HG03521 (cell line): ENCODE data around the gene VASP.

Experiments used
- ATAC-seq: cut with Tn5 transposase; IDR thresholded peaks from one replicate; pipeline ENCODE4 v1.9.1; 2021; ENCODE audit warnings: mild to moderate bottlenecking, moderate library complexity; ENCODE audit not compliant: unreplicated experiment

Gene VASP

GRCh38 chr19:45547965-45548609 lies 40.8 kb downstream of the VASP start:
- ATAC-seq: no peak

DNA sequence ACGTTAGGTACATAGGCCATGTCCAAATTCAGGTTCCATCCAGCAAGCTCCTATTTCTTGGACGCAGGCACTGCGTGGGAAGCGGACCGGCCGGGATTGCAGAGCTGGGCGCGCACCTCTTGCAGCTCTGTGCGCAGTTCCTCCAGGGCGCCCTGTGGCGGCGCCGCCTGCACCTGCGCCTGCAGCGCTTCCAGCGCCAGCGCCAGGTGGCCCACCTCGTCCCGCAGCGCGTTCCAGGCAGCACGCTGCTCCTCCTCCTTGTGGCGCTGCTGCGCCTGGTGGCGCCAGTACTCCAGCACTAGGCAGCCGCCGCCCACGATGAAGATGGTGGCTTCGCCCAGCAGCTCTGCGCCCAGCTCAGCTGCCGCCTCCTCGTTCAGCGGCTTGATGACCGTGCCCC lies 46.2 kb downstream of the VASP start:
- ATAC-seq: no peak

DNA sequence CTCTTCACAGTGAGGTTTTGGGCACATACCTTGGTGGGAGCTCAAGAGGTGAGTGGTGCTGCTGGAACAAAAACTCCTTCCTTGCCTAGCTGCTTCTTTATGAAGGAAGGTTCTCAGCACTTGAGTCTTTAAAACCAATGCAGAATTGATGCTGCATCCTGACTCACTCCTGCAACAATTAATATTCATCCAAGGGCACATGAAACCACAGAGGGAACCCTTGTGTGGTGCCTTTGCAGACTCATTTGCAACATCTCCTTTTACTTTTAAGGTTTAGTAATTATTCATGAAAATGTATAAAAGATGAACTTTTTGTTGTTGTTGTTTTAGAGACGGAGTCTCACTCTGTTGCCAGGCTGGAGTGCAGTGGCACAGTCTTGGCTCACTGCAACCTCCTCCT lies 47.2 kb downstream of the VASP start:
- ATAC-seq: no peak

DNA sequence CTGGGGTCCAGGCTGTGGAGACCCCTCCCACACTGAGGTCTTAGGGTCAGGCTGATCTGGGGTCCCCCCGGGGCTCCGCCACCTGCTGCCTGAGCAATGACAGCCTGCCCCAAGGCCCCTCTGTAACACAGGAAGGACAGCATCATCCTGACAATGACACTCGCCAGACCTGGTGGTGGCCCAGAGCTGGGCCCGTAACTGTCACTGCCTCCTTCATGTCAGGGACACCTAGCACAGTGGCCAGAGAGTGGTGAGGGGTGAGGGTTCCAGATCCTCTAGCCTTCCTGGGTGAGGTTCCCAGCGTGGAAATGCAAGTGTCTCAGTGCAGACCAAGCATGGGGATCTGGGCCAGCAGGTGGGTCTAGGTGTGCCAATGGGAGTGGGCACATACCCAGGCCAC lies 49.6 kb downstream of the VASP start:
- ATAC-seq: no peak

- no peak for ATAC-seq
Observed at GRCh38 chr19:45558399-45558878, 51.2 kb downstream of the VASP start.

- ATAC-seq: no peak
Observed at GRCh38 chr19:45560038-45560437, 52.8 kb downstream of the VASP start.

GRCh38 chr19:45560686-45561085 lies 53.4 kb downstream of the VASP start:
- ATAC-seq: no peak

DNA sequence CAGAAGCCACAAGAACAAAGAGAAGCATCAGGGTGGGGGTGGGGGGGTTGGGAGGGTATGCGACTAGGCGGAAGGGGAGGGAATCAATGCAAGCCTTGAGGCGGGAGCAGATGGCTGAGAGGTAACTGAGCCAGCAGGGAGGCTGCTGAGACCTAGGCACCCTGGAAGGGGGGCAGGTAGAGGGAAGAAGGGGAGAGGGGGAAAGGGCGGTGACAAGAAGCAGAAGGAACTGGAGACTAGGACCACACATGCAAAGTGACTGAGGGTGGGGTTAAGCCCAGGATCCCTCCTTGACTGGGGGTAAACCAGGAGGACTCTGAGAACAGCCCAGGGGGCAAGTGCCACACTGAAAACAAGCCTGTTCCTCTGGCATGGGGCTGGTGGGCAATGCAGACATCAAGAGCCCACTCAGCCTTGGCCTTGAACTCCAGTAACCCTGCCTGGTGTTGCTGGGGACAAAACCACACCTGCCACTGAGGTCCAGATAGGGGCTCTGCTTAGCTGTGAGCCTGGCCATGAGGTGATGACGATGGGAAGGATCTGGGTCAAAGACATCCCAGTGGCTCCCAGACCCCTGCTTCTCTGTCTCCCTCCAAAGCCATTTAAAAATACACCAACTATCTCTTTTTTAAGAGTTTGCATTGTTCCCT lies 57.0 kb downstream of the VASP start:
- no peak for ATAC-seq

DNA sequence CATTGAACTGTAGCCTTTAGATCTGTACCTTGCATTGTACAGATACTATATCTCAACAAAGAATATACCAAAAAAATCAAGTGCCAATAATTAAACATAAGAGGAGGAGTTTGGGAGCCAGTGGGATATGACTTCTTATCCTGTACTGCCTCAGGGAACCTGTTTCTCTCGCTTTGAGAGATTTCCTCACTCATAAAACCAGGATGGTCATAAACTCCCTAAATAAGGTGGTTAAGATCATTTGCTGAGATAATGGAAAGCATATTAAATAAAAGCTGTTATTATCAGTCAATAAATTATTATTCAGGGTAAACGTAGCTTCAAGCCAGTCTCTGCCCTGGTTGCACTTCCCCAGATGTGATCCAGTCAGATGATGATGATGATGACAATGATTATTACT lies 60.3 kb downstream of the VASP start:
- ATAC-seq: no peak

DNA sequence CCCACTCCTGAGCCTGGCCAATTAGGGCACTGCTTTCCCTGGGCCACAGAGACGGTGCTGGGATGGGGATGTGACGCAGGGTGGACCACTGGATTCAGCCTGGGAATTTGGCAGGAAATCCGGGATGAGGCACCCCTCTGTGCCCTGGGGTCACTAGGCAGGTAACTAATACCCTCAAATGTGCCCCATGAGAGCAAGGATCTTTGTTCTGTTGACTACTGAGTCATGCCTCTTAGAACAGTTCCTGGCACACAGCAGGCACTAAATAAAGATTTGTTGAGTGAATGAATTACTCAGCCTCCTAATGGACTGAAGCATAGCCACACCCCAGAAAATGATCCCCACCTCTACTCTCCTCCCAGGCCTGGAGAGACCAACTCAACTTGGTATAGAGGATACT lies 61.5 kb downstream of the VASP start:
- no peak for ATAC-seq

- no peak for ATAC-seq
Observed at GRCh38 chr19:45569619-45570421, 62.5 kb downstream of the VASP start.

- no peak for ATAC-seq
Observed at GRCh38 chr19:45571457-45572220, 64.4 kb downstream of the VASP start.

DNA sequence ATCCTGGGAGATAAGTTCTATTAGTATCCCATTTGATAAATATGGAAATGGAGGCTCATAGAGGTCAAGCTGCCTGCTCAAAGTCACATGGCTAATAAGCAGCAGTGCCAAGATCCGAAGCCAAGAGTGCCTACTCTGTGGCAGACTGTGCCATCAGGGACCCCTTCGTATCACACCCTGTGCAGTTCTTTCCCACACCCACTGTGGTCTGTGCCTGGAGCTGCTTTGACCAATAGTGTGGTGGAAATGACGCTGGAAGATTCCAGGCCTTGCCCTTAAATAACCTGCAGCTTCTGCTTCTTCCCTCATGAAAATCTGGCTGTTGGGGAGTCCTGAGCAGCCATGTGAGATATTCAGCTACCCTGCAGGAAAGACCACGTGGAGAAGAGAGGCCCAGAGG lies 67.2 kb downstream of the VASP start:
- ATAC-seq: no peak

- ATAC-seq: no peak
Observed at GRCh38 chr19:45575216-45575615, 67.9 kb downstream of the VASP start.
